Heart right ventricle (tissue), 16 donors: ENCODE data around the gene PRDM16. TPM values are rescaled to one million over a fixed set of nuclear protein-coding genes. Genes with fewer than 3 reads are reported as not detected.

Experiments
- ATAC-seq, 8 donors: fragments of 200-7000 bp; cut with Tn5 transposase; one replicate each; pipeline ENCODE4 v1.9.1; 2020; ENCODE audit warnings: mild to moderate bottlenecking in 8 of 8, moderate library complexity in 8 of 8, moderate number of reproducible peaks in 1 of 8
- DNase-seq, 2 donors: peaks; one replicate each; pipeline ENCODE4 v3.0.0-alpha.2; 2020
- H3K27ac ChIP-seq, 10 donors: fragments of 200-600 bp; sonication (generic) in 2 of 10; one replicate each; pipeline versions ENCODE4 v1.5.0 to v1.8.0; 2020 to 2022; ENCODE audit warnings: mild to moderate bottlenecking in 3 of 10
- H3K27me3 ChIP-seq, 7 donors: fragments of 200-600 bp; one replicate each; pipeline ENCODE4 v1.8.0; 2021 to 2022; ENCODE audit warnings: mild to moderate bottlenecking in 2 of 7
- H3K36me3 ChIP-seq, 9 donors: fragments of 200-600 bp; sonication (generic) in 1 of 9; one replicate each; pipeline versions ENCODE4 v1.5.0 to v1.8.0; 2020 to 2022; ENCODE audit warnings: mild to moderate bottlenecking in 2 of 9
- H3K4me1 ChIP-seq, 9 donors: fragments of 200-600 bp; sonication (generic) in 1 of 9; one replicate each; pipeline versions ENCODE4 v1.5.0 to v1.8.0; 2020 to 2022; ENCODE audit warnings: mild to moderate bottlenecking in 4 of 9
- H3K4me3 ChIP-seq, 10 donors: fragments of 200-600 bp; sonication (generic) in 2 of 10; one replicate each; pipeline versions ENCODE4 v1.5.0 to v1.8.0; 2020 to 2022; ENCODE audit warnings: mild to moderate bottlenecking in 7 of 10, moderate library complexity in 2 of 10
- H3K9me3 ChIP-seq, 11 donors: fragments of 200-600 bp in 10 of 11; sonication (generic) in 2 of 11; one replicate each; pipeline versions ENCODE4 v1.5.0 to v1.8.0; 2013 to 2022; ENCODE audit warnings: mild to moderate bottlenecking in 2 of 11, control low read depth in 1 of 11, moderate library complexity in 1 of 11
- CTCF ChIP-seq, 9 donors: fragments of 200-600 bp; sonication (generic) in 2 of 9; IDR thresholded peaks; one replicate each; pipeline versions ENCODE4 v1.5.0 to v1.8.0; 2021 to 2022; ENCODE audit warnings: antibody characterized with exemption in 9 of 9, mild to moderate bottlenecking in 5 of 9, moderate library complexity in 1 of 9
- WGBS, 2 donors: extraction: QIAGEN DNeasy Blood & Tissue Kit; methylation state at CpG; one replicate each; pipeline ENCODE4 v1.1.7; 2013; ENCODE audit warnings: inconsistent platforms in 1 of 2; 5-methylcytosine and 5-hydroxymethylcytosine counted together
- intact Hi-C, 10 donors: fragments of 100-400 bp; cut with DNase I; formaldehyde crosslinking; loops; one replicate each; pipeline versions ENCODE4 v1.11.1 to v1.14.2; 2022
- polyA plus RNA-seq, 2 donors: library from polyadenylated mRNA; stranded (reverse); fragments of 200-250 nt; gene quantifications; one replicate each; pipeline ENCODE4 v1.2.3, GENCODE V29; 2013
- total RNA-seq, 10 donors: library from RNA; stranded (reverse); fragmentation: NEBNext Ultra II Directional in 3 of 10; extraction: Animal tissue kit (Norgen Biotek cat#: 25700) in 3 of 10; gene quantifications; one replicate each; pipeline versions ENCODE4 v1.2.1 to v1.2.4, GENCODE V29; 2021 to 2023
- donor health status: Arrhythmogenic right ventricular cardiomyopathy.
- donor health status: ischemic (EF 13 %, LVEDD 7.1; RV severe dilation, severe dysfunction).
- donor health status: healthy with polysubstance abuse.
- donor health status: DM: no; HTN: yes; CAD: no.
- donor health status: DM: no; HTN: no; CAD: no.
- donor health status: ischemic (EF 25% LVEDD 6.9; RV normal size, moderate dysfunction).
- donor health status: ischemic (EF 25% LVEDD 5.7; RV mildly dilated, moderate dysfunction).
- donor health status: healthy.
- donor health status: DM: yes; HTN: yes; CAD: no.
- donor health status: Ischemic cardiomyopathy.
- donor health status: ischemic (EF 35%, LVEDD 5.7; RV mildly dilated, moderate dysfunction).
- donor health status: nonischemic (EF 11% LVEDD 7.7; RV severe dilation, severe dysfunction).
- donor health status: DM: yes; HTN: yes; CAD: no.
- donor health status: PGD.
- donor health status: ischemic (EF 29% LVEDD 5.4; RV normal size, mild dysfunction).
- donor health status: nonischemic (EF 23%, LVEDD 6.1; RV moderate dilation, normal function).

The PRDM16 gene
- total and polyA plus RNA-seq, 12 donors, result 4.1 to 25.9 (median 14.8) TPM

GRCh38 chr1:3481046-3481445 lies 412.0 kb downstream of the PRDM16 start:
- Histone ChIP-seq H3K4me3 (no peak overlapping the region), H3K27me3 (peaks cover 0 to 17% (median 0%) of the 10 kb centered on the region in 7 donors), H3K27ac (no peak overlapping the region), H3K9me3 (no peaks in the 10 kb centered on the region), H3K4me1 (no peaks in the 10 kb centered on the region), H3K36me3 (no peaks in the 10 kb centered on the region)
- DNase-seq (no peak), ATAC-seq (no peak)
- 72% methylated on average over 15 of the region's 15 CpGs for WGBS, 2 donors
- intact Hi-C loops, result loop anchor here in 1 of 10 donors (5.0 kb wide), 1 partner anchor 34 kb away; no protein-coding TSS in a partner anchor
- TF ChIP-seq CTCF (IDR thresholded peaks at IDR 0.05), result no peak

DNA sequence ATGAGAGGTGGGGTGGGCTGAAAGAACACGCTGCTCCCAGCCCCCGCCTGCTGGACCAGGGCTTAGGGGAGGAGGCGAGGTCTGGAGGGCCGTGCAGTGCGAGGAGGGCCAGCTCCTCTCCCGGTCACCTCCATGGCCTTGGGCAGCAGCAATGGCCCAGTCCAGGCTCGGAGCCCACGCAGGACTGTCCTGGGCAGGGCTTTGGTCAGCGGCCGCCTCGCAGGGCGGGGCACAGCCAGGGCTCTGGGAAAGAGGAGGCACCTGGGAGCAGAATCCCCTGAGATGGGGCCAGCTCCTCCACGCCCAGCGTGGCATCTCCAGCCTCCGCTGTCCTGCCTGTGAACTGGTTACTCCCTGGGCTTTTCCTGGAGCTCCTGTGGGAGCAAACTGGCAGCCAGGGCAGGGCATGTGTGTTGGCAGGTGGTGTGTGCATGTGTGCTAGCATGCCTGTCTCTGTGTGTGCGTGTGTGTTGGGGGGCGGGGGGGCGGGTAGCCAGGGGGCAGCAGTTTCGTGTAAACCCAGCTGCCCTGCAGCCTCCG lies 412.9 kb downstream of the PRDM16 start:
- no peaks in the 10 kb centered on the region for H3K36me3 ChIP-seq
- 77 to 80% methylated on average over 20 of the region's 20 CpGs for WGBS, 2 donors

DNA sequence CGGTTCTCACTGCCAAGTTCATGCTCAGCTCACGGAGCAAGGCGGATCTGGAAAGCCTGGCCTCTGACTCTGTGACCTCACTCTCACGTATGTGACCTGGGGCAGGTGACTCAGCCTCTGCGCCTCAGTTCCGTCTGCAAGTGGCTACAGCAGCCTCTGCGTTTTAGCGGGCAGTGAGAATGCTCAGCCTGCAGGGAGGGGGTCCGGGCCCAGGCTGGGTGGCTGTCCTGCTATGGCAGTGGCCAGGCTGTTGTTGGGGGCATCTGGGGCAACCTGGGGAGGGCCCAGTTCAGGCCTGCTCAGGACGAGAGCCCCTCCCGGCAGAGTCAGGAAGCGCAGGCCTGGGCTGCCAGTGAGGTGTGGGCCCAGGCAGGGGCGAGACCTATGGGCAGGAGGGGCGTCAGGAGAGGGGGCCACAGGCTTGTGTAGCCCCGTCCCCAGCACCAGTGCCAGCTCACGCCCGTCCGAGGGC lies 413.4 kb downstream of the PRDM16 start:
- 65 to 74% methylated on average over 18 of the region's 18 CpGs for WGBS, 2 donors
- DNase-seq, result no peak

More for the DNA sequence above, 412.9 kb downstream of the PRDM16 start:
- Histone ChIP-seq H3K4me1 (no peaks in the 10 kb centered on the region), H3K27ac (no peak overlapping the region), H3K27me3 (peaks cover 0 to 21% (median 0%) of the 10 kb centered on the region in 7 donors), H3K9me3 (no peaks in the 10 kb centered on the region), H3K4me3 (no peak overlapping the region)
- intact Hi-C loops, result loop anchor here in 2 of 10 donors (2.0 to 5.0 kb wide), 2 partner anchors 29 to 35 kb away; no protein-coding TSS in a partner anchor
- no peak for TF ChIP-seq CTCF (IDR thresholded peaks at IDR 0.05)
- no peak for DNase-seq
- no peak for ATAC-seq

GRCh38 chr1:3483380-3483779 lies 414.4 kb downstream of the PRDM16 start:
- no peak overlapping the region for H3K4me3 ChIP-seq
- H3K9me3 ChIP-seq, result peaks cover 0 to 7% (median 2%) of the 10 kb centered on the region in 11 donors
- peaks cover 0 to 25% (median 0%) of the 10 kb centered on the region in 7 donors for H3K27me3 ChIP-seq
- 73 to 78% methylated on average over 13 to 14 of the region's 14 CpGs for WGBS, 2 donors
- H3K36me3 ChIP-seq, result no peaks in the 10 kb centered on the region
- H3K27ac ChIP-seq, result no peak overlapping the region
- H3K4me1 ChIP-seq, result no peaks in the 10 kb centered on the region
- no peak for TF ChIP-seq CTCF (IDR thresholded peaks at IDR 0.05)
- intact Hi-C loops, result loop anchor here in 2 of 10 donors (2.0 to 5.0 kb wide), 2 partner anchors 31 to 36 kb away; no protein-coding TSS in a partner anchor
- DNase-seq, result no peak
- peak in 1 of 8 donors; percentile 16 for ATAC-seq

More for the DNA sequence above, 413.4 kb downstream of the PRDM16 start:
- Histone ChIP-seq H3K4me3 (no peak overlapping the region), H3K4me1 (no peaks in the 10 kb centered on the region), H3K27me3 (peaks cover 0 to 25% (median 0%) of the 10 kb centered on the region in 7 donors), H3K9me3 (no peaks in the 10 kb centered on the region), H3K36me3 (no peaks in the 10 kb centered on the region), H3K27ac (no peak overlapping the region)
- peak in 1 of 9 donors; percentile 14 for TF ChIP-seq CTCF (IDR thresholded peaks at IDR 0.05)
- intact Hi-C loops, result loop anchor here in 2 of 10 donors (2.0 to 5.0 kb wide), 2 partner anchors 30 to 35 kb away; no protein-coding TSS in a partner anchor
- no peak for ATAC-seq
